Karpas-422 (cell line): Measurements from ENCODE around the gene RSU1. TPM values are rescaled to one million over a fixed set of nuclear protein-coding genes. Genes with fewer than 3 reads are reported as not detected.
"Not testable (repeated sequence)": the region's sequence is repeated elsewhere in the genome, so short reads cannot be mapped to it uniquely, and the experiment has no call there.

Experiments used
- DNase-seq: peaks from one replicate; pipeline ENCODE4 v3.0.0-alpha.2; 2015
- H2AFZ ChIP-seq: fragments of 200-600 bp; sonication (generic); 2 replicates; pipeline ENCODE4 v1.6.1; 2014; ENCODE audit warnings: antibody characterized with exemption, low read length, mixed read lengths
- H3K27ac ChIP-seq: fragments of 200-600 bp; sonication (generic); 2 replicates; pipeline ENCODE4 v1.5.1; 2014; ENCODE audit warnings: mild to moderate bottlenecking, low read length, moderate library complexity
- H3K27me3 ChIP-seq: fragments of 200-600 bp; sonication (generic); 2 replicates; pipeline ENCODE4 v1.6.1; 2014; ENCODE audit warnings: low read length, mixed read lengths
- H3K36me3 ChIP-seq: fragments of 200-600 bp; sonication (generic); 2 replicates; pipeline ENCODE4 v1.6.1; 2014; ENCODE audit warnings: low read length, mixed read lengths; ENCODE audit not compliant: insufficient read depth
- H3K4me1 ChIP-seq: fragments of 200-600 bp; sonication (generic); 2 replicates; pipeline ENCODE4 v1.6.1; 2014; ENCODE audit warnings: mild to moderate bottlenecking, low read length, mixed read lengths
- H3K4me2 ChIP-seq: fragments of 200-600 bp; sonication (generic); 2 replicates; pipeline ENCODE4 v1.6.1; 2014; ENCODE audit warnings: low read length, low read depth, mild to moderate bottlenecking; ENCODE audit not compliant: poor library complexity, severe bottlenecking
- H3K4me3 ChIP-seq: fragments of 200-600 bp; sonication (generic); 2 replicates; pipeline ENCODE4 v1.5.1; 2014; ENCODE audit warnings: mild to moderate bottlenecking, antibody characterized with exemption, low read length, mixed read lengths
- H3K79me2 ChIP-seq: fragments of 200-600 bp; sonication (generic); 2 replicates; pipeline ENCODE4 v1.6.1; 2014; ENCODE audit warnings: mild to moderate bottlenecking, low read length, mixed read lengths
- H3K9ac ChIP-seq: fragments of 200-600 bp; sonication (generic); 2 replicates; pipeline ENCODE4 v1.6.0; 2014; ENCODE audit warnings: low read length
- H3K9me2 ChIP-seq: fragments of 200-600 bp; sonication (generic), shearing (Covaris generic); replicated peaks from 2 replicates; pipeline ENCODE4 v1.6.0; 2014; ENCODE audit warnings: mild to moderate bottlenecking, low read length, moderate library complexity; ENCODE audit not compliant: insufficient read depth
- H3K9me3 ChIP-seq: fragments of 300-700, 200-600 bp; sonication (generic); 2 replicates; pipeline ENCODE4 v1.6.1; 2014; ENCODE audit warnings: low read length, mixed read lengths
- H4K20me1 ChIP-seq: fragments of 200-600 bp; sonication (generic); 2 replicates; pipeline ENCODE4 v1.6.1; 2014; ENCODE audit warnings: mild to moderate bottlenecking, antibody characterized with exemption, low read length, low read depth; ENCODE audit not compliant: insufficient read depth
- total RNA-seq: library from RNA; depleted of rRNA; stranded (reverse); fragments of >200 nt; shearing (Covaris generic); gene quantifications from 2 replicates; pipeline ENCODE4 v1.2.3, GENCODE V29; 2014; ENCODE audit warnings: low replicate concordance

RSU1 gene
- total RNA-seq, 1 experiment from 2014 or later, result 83.9 TPM

DNA sequence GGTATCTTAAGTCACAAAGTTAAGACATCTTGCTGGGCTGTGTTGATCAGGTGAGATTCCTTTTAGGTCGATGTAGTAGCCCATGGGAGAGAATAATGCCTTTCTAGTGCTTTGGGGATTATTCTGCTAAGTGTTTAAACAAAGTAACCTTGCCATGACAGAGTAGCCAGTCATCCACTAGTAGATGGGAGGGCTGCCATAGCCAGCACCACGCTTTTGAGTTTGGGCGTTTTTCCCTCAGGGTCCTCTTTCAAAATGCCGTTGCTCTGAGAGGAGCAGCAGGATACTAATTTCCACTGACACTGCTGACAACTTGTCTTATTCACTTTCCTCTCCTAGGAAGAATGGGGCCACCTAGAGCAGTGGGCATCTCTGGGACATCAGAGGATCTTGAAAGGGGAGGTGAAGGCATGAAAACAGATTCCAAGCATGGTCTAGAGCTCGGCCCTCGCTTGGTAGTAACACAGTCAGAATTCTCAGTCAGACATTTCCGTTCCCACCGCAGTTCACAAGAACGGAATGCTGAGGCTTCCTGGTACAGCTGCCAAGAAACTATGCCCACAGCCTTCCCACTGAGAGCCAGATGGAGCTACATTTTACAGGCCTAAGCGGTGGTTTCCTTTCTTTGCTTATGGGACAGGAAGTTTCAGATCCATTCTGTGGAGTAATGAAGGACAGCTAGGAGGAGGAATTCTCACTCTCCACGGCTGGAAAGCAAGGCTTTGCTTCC, 15.3 kb upstream of the RSU1 start:
- no peak for DNase-seq
- H3K4me2 ChIP-seq, result no peak overlapping the region
- no peaks in the 10 kb centered on the region for H3K36me3 ChIP-seq
- no peak overlapping the region for H3K27ac ChIP-seq
- H3K79me2 ChIP-seq, result no peaks in the 10 kb centered on the region
- no peaks in the 10 kb centered on the region for H3K9me2 ChIP-seq
- no peaks in the 10 kb centered on the region for H3K27me3 ChIP-seq
- no peak overlapping the region for H2AFZ ChIP-seq
- H3K9me3 ChIP-seq, result no peaks in the 10 kb centered on the region
- H3K9ac ChIP-seq, result no peak overlapping the region
- H4K20me1 ChIP-seq, result no peaks in the 10 kb centered on the region
- no peak overlapping the region for H3K4me3 ChIP-seq
- no peaks in the 10 kb centered on the region for H3K4me1 ChIP-seq

DNA sequence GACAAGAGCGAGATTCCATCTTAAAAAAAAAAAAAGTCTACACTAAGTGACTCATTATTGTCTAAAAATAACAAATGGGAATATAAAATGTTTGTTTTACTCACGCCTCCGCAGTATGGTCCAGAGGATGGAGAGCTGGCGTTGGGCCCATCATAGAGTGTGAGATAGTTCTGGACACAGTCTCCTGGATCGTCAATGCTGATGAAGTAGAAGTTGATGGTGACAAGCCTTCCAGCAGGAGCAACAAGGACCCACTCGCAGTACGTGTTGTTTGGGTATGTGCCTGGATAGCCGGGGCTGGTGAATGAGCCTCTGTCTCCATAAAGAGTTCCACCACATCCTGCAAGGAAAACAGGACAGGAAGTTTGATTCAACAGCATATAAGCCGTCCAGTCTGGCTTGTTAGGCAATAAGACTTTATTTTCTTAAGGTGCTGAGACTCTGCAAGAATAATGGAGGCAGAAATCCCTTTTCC, 11.5 kb upstream of the RSU1 start:
- no peak overlapping the region for H3K9ac ChIP-seq
- H3K4me2 ChIP-seq, result no peak overlapping the region
- H3K4me1 ChIP-seq, result no peaks in the 10 kb centered on the region
- no peaks in the 10 kb centered on the region for H3K36me3 ChIP-seq
- no peak overlapping the region for H3K4me3 ChIP-seq
- H4K20me1 ChIP-seq, result no peaks in the 10 kb centered on the region
- no peak overlapping the region for H2AFZ ChIP-seq
- H3K27ac ChIP-seq, result no peak overlapping the region
- no peaks in the 10 kb centered on the region for H3K9me3 ChIP-seq
- no peaks in the 10 kb centered on the region for H3K79me2 ChIP-seq
- DNase-seq, result no peak
- H3K9me2 ChIP-seq, result no peaks in the 10 kb centered on the region
- no peaks in the 10 kb centered on the region for H3K27me3 ChIP-seq

DNA sequence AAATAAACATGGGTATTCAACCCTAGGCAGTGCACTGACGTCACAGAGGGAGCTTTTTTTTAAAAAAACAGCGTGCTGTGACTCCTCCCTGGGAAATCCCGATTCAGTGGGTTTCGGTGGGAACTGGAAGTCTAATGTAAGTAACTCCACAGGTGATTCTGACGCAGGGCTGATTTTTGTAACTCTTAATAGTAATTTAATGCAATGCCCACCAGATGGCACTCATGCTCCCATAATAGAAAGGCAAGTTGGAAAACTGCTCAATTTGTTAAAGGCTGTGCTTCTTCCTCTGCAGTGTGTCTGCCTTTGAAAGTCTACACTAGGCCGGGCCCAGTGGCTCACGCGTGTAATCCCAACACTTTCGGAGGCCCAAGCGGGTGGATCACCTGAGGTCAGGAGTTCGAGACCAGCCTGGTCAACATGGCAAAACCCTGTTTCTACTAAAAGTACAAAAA, 10.9 kb upstream of the RSU1 start:
- no peaks in the 10 kb centered on the region; the same call in 1 of the 2 replicates for H3K9me3 ChIP-seq
- no peaks in the 10 kb centered on the region for H3K79me2 ChIP-seq
- H3K9me2 ChIP-seq, result no peaks in the 10 kb centered on the region
- H4K20me1 ChIP-seq, result no peaks in the 10 kb centered on the region
- H3K27ac ChIP-seq, result no peak overlapping the region
- no peak overlapping the region for H3K4me2 ChIP-seq
- no peaks in the 10 kb centered on the region for H3K36me3 ChIP-seq
- H3K4me3 ChIP-seq, result no peak overlapping the region
- peak; percentile 86 for DNase-seq
- H3K4me1 ChIP-seq, result no peaks in the 10 kb centered on the region
- H3K9ac ChIP-seq, result no peak overlapping the region
- H3K27me3 ChIP-seq, result no peaks in the 10 kb centered on the region
- H2AFZ ChIP-seq, result no peak overlapping the region

DNA sequence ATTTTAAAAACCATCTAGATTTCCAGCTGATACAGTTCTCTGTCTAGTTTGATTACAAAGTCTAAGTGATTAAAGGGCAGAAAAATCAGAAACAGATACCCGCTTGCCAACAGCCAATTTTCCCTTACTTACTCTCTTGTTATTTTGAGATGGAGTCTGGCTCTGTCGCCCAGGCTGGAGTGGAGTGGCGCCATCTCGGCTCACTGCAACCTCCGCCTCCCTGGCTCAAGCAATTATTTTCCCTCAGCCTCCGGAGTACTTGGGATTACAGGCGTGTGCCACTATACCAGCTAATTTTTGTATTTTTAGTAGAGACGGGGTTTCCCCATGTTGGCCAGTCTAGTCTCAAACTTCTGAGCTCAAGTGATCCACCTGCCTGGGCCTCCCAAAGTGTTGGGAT, 10.2 kb upstream of the RSU1 start:
- not testable (repeated sequence) for H3K36me3 ChIP-seq, H3K27ac ChIP-seq, H3K9me2 ChIP-seq, DNase-seq, H3K9me3 ChIP-seq, H3K4me3 ChIP-seq, H4K20me1 ChIP-seq, H3K9ac ChIP-seq, H3K79me2 ChIP-seq, H3K4me2 ChIP-seq, H3K4me1 ChIP-seq, H2AFZ ChIP-seq, H3K27me3 ChIP-seq

DNA sequence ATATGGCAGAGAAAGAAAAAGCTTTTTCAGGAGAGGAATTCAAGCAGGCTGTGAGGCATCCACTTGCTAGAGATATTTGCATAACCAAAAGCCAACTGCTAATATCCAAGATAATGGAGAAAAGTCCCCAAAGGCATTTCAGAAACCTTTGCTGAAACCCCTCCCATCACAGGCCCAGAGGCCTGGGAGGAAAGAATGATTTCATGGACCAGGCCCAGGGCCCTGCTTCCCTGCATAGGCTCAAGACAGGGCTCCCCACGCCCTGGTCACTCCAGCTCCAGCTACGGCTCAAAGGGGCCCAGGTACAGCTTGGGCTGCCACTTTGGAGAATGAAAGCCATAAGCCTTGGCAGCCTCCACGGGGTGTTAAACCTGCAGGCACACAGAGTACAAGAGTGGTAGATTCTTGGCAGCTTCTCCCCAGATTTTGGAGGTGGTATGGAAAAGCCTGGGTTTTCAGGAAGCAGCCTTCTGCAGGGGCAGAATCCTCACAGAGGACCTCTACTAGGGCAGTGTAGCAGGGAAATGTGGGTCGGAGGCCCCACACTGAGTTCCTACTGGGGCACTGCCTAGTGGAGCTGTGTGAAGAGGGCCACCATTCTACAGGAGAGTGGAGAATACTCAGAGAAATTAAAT, 5.6 kb upstream of the RSU1 start:
- Histone ChIP-seq H3K79me2 (no peaks in the 10 kb centered on the region), H2AFZ (no peak overlapping the region), H3K9ac (no peak overlapping the region), H3K4me3 (no peak overlapping the region), H4K20me1 (no peaks in the 10 kb centered on the region), H3K9me3 (peaks cover 11% of the 10 kb centered on the region), H3K27me3 (no peaks in the 10 kb centered on the region), H3K4me2 (no peak overlapping the region), H3K4me1 (peaks cover 8% of the 10 kb centered on the region), H3K27ac (no peak overlapping the region), H3K9me2 (no peaks in the 10 kb centered on the region), H3K36me3 (no peaks in the 10 kb centered on the region; the same call in 1 of the 2 replicates)
- no peak for DNase-seq

DNA sequence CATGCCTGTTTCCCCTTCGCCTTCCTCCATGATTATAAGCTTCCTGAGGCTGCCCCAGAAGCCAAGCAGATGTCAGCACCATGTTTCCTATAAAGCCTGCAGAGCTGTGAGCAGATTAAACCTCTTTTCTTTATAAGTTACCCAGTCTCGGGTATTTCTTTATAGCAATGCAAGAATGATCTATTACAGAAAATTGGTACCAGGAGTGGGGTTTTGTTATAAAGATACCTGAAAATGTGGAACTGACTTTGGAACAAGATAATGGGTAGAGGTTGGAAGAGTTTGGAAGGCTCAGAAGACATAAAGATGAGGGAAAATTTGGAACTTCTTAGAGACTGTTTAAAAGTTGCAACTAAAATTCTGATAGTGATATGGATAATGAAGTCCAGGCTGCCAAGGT, 4.8 kb upstream of the RSU1 start:
- H4K20me1 ChIP-seq, result no peaks in the 10 kb centered on the region
- peaks cover 8% of the 10 kb centered on the region for H3K4me1 ChIP-seq
- peaks cover 11% of the 10 kb centered on the region for H3K9me3 ChIP-seq
- H3K4me2 ChIP-seq, result no peak overlapping the region
- H3K27ac ChIP-seq, result no peak overlapping the region
- no peaks in the 10 kb centered on the region for H3K27me3 ChIP-seq
- no peak overlapping the region for H2AFZ ChIP-seq
- H3K9me2 ChIP-seq, result no peaks in the 10 kb centered on the region
- H3K36me3 ChIP-seq, result no peaks in the 10 kb centered on the region; the same call in 1 of the 2 replicates
- H3K79me2 ChIP-seq, result no peaks in the 10 kb centered on the region
- no peak for DNase-seq
- H3K4me3 ChIP-seq, result no peak overlapping the region
- H3K9ac ChIP-seq, result no peak overlapping the region

DNA sequence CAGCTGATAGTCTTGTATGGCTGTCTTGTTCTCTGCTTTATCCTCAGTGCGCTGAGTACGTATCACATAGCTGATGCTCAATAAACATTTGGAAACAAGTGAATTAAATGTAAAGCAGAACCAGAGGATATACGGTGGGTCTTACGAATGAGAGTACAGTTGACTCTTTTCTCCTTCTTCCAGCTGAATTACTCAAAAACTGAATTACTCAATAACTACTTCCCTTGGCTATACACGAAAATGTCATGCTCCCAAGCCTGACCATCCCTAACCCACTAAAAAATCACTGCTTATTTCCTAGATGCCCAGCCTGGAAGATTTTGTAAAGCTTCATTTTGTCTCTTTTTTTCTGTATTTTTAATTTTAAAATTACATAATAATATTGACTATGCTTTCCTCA, 3.2 kb upstream of the RSU1 start:
- no peak overlapping the region for H3K9ac ChIP-seq
- peaks cover 20% of the 10 kb centered on the region for H3K4me1 ChIP-seq
- no peak overlapping the region for H3K4me3 ChIP-seq
- no peaks in the 10 kb centered on the region for H3K27me3 ChIP-seq
- no peaks in the 10 kb centered on the region for H4K20me1 ChIP-seq
- DNase-seq, result no peak
- H3K9me3 ChIP-seq, result peaks cover 11% of the 10 kb centered on the region
- H3K4me2 ChIP-seq, result no peak overlapping the region
- H2AFZ ChIP-seq, result no peak overlapping the region
- H3K9me2 ChIP-seq, result no peaks in the 10 kb centered on the region
- H3K27ac ChIP-seq, result no peak overlapping the region
- H3K36me3 ChIP-seq, result no peaks in the 10 kb centered on the region; the same call in 1 of the 2 replicates
- peaks cover 15% of the 10 kb centered on the region for H3K79me2 ChIP-seq

DNA sequence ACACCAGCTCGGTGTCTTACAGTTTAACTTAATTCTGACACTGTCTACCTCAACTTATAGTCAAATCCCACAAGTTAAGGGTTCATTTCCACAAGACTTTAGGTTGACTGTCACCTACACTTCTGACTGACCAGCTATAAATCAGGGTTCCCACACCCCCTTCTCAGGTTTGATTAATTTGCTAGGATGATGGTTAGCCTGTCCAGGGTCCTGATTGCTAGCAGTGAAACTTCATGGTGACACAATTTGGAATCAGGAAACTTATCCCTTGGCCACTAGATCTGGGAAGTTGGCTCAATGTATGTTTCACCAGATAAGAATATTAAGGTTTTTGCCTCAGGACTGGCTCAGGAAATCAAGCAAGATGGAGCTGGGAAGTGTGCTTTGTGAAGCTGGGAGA, 2.8 kb upstream of the RSU1 start:
- no peak overlapping the region for H3K4me2 ChIP-seq

More for the DNA sequence above, 2.8 kb upstream of the RSU1 start:
- Histone ChIP-seq H3K9me3 (peaks cover 11% of the 10 kb centered on the region), H3K4me3 (no peak overlapping the region), H3K4me1 (peaks cover 20% of the 10 kb centered on the region), H4K20me1 (no peaks in the 10 kb centered on the region), H3K79me2 (peaks cover 19% of the 10 kb centered on the region), H3K27me3 (no peaks in the 10 kb centered on the region), H3K27ac (no peak overlapping the region), H3K9ac (no peak overlapping the region), H3K9me2 (no peaks in the 10 kb centered on the region), H2AFZ (no peak overlapping the region), H3K36me3 (no peaks in the 10 kb centered on the region; the same call in 1 of the 2 replicates)
- no peak for DNase-seq
